GM13977 (cell line): Measurements from ENCODE around the gene RALGAPA2.
"Not testable (repeated sequence)": the region's sequence is repeated elsewhere in the genome, so short reads cannot be mapped to it uniquely, and the experiment has no call there.

ENCODE experiments used
- DNase-seq: peaks from one replicate; pipeline ENCODE4 v3.0.0; 2012; ENCODE audit warnings: low spot score
- in situ Hi-C: fragments of 300-500 bp; cut with MboI; formaldehyde crosslinking; loops from one replicate; pipeline ENCODE4 v1.12.0; 2022; ENCODE audit warnings: low sequenced_read_pairs, low pct_unique_long_range_greater_than_20kb, mixed read lengths, inconsistent platforms; ENCODE audit not compliant: unreplicated experiment
- TF ChIP-seq, protein P1 (sequence below): IDR thresholded peaks from 2 replicates; pipeline ENCODE4 v1.5.1; 2012; ENCODE audit warnings: mild to moderate bottlenecking, control low read depth; ENCODE audit not compliant: insufficient read depth; ENCODE audit errors: extremely low read depth, missing control alignments

The RALGAPA2 gene

GRCh38 chr20:20546402-20546801 lies 166.0 kb downstream of the RALGAPA2 start:
- TF ChIP-seq, protein P1, sequence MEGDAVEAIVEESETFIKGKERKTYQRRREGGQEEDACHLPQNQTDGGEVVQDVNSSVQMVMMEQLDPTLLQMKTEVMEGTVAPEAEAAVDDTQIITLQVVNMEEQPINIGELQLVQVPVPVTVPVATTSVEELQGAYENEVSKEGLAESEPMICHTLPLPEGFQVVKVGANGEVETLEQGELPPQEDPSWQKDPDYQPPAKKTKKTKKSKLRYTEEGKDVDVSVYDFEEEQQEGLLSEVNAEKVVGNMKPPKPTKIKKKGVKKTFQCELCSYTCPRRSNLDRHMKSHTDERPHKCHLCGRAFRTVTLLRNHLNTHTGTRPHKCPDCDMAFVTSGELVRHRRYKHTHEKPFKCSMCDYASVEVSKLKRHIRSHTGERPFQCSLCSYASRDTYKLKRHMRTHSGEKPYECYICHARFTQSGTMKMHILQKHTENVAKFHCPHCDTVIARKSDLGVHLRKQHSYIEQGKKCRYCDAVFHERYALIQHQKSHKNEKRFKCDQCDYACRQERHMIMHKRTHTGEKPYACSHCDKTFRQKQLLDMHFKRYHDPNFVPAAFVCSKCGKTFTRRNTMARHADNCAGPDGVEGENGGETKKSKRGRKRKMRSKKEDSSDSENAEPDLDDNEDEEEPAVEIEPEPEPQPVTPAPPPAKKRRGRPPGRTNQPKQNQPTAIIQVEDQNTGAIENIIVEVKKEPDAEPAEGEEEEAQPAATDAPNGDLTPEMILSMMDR, result no peak
- in situ Hi-C loops, result no loop called here
- no peak for DNase-seq

DNA sequence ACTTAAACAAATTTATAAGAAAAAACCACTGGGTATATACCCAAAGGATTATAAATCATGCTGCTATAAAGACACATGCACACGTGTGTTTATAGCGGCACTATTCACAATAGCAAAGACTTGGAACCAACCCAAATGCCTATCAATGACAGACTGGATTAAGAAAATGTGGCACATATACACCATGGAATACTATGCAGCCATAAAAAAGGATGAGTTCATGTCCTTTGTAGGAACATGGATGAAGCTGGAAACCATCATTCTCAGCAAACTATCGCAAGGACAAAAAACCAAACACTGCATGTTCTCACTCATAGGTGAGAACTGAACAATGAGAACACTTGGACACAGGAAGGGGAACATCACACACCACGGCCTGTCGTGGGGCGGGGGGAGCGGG lies 169.1 kb downstream of the RALGAPA2 start:
- in situ Hi-C loops, result not testable (repeated sequence)

GRCh38 chr20:20536240-20536933 lies 176.1 kb downstream of the RALGAPA2 start:
- in situ Hi-C loops, result no loop called here
- no peak for DNase-seq
- TF ChIP-seq, protein P1, result no peak

More for the DNA sequence above, 169.1 kb downstream of the RALGAPA2 start:
- DNase-seq, result not testable (repeated sequence)

- DNase-seq, result no peak
- TF ChIP-seq, protein P1, result no peak
- in situ Hi-C loops, result no loop called here
Observed at GRCh38 chr20:20535051-20535450, 177.4 kb downstream of the RALGAPA2 start.

DNA sequence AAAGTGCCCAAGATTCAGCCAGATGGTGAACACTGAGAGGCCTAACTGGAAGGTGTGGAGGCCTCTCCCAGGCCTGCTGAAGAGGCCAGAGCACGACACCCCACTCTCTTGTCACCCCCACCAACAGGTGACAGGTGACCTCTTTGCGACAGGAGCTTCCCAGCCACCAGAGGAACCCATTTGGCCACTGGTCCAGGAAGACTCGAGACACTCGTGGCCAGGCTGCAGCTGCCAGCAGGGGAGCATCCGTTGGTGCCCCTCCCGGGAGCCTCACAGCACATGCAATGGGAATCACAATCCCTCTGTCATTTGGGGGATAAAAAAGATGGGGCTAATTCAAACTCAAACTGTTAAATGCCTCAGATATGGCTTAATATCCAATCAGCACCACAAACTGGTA lies 181.2 kb downstream of the RALGAPA2 start:
- in situ Hi-C loops, result no loop called here
- no peak for DNase-seq
- TF ChIP-seq, protein P1, result no peak

- in situ Hi-C loops, result no loop called here
- TF ChIP-seq, protein P1, result no peak
- DNase-seq, result no peak
Observed at GRCh38 chr20:20530428-20531151, 181.9 kb downstream of the RALGAPA2 start.

- DNase-seq, result no peak
- in situ Hi-C loops, result no loop called here
- TF ChIP-seq, protein P1, result no peak
Observed at GRCh38 chr20:20529597-20529996, 182.8 kb downstream of the RALGAPA2 start.
